ENCODE results near the gene RAC2. TPM values are rescaled to one million over a fixed set of nuclear protein-coding genes. Genes with fewer than 3 reads are reported as not detected.

The RAC2 gene
- total RNA-seq, 1 donor from 2014 or later, result 6.3 TPM

DNA sequence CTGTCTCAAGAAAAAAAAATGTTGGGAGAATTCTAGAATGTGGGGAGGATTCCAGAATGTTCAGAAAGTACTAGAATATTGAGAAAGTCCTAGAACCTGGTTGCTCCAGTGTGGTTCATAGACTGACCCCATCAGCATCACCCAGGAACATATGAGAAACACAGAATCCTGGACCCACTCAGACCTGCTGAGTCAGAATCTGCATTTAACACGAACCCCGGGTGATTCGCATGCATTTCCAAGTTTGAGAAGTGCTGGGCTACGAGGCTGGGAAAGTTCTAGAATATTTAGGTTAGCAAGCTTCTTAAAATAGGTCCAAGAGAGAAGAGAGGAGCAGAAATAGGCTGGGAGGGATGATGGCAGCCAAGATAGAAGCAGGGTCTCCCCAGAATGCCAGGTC lies 62.4 kb downstream of the RAC2 start:
- no peak for DNase-seq (ENCODE audit: low read depth)
- no peak for FAIRE-seq
- peaks cover 4% of the 10 kb centered on the region for H3K36me3 ChIP-seq (ENCODE audit: control insufficient read depth, insufficient read depth, low read length)
- TF ChIP-seq, protein P1, sequence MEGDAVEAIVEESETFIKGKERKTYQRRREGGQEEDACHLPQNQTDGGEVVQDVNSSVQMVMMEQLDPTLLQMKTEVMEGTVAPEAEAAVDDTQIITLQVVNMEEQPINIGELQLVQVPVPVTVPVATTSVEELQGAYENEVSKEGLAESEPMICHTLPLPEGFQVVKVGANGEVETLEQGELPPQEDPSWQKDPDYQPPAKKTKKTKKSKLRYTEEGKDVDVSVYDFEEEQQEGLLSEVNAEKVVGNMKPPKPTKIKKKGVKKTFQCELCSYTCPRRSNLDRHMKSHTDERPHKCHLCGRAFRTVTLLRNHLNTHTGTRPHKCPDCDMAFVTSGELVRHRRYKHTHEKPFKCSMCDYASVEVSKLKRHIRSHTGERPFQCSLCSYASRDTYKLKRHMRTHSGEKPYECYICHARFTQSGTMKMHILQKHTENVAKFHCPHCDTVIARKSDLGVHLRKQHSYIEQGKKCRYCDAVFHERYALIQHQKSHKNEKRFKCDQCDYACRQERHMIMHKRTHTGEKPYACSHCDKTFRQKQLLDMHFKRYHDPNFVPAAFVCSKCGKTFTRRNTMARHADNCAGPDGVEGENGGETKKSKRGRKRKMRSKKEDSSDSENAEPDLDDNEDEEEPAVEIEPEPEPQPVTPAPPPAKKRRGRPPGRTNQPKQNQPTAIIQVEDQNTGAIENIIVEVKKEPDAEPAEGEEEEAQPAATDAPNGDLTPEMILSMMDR (IDR thresholded peaks at IDR 0.05; ENCODE audit: insufficient read depth, low read length, severe bottlenecking), result no peak
- no peak overlapping the region for H3K4me3 ChIP-seq (ENCODE audit: low read depth, low read length)
- H3K27me3 ChIP-seq (ENCODE audit: control insufficient read depth, insufficient read depth, low read length), result no peaks in the 10 kb centered on the region

DNA sequence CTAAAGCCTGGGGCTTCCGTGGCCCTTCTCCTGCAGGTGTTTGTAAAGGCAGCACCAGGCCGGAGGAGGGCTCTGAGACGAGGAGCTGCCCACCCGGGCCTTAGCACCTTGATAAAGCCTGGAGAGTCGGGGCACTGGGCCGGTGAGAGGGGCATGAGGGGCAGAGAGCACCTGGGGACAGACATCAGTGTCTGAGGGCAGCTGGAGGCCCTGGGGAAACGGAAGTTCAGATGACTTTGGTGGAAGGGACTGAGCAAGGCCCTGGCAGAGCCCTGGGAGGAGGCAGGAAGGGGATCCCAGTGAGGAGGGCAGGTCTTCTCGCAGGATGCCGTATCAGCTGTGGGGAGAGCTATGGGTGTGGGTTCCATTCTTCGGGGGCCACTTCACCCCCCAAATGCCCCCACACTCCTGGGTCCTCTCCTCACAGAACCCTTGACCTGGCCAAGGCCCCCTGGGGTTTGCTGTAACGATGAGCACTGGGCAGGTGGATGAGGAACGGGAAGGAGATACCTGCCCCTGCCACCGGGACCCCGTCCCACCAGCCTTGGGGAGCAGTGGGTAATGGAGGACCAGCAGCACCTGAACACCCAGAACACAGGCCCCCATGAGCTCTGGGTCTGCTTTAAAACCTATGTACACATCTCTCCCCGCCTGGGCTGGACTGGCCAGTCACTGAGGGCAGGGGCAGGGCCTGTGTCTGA lies 63.4 kb downstream of the RAC2 start:
- TF ChIP-seq, protein P1 (IDR thresholded peaks at IDR 0.05; ENCODE audit: insufficient read depth, low read length, severe bottlenecking), result no peak
- H3K27me3 ChIP-seq (ENCODE audit: control insufficient read depth, insufficient read depth, low read length), result no peaks in the 10 kb centered on the region
- FAIRE-seq (no peak), DNase-seq (ENCODE audit: low read depth) (no peak)
- no peak overlapping the region for H3K4me3 ChIP-seq (ENCODE audit: low read depth, low read length)
- peaks cover 4% of the 10 kb centered on the region for H3K36me3 ChIP-seq (ENCODE audit: control insufficient read depth, insufficient read depth, low read length)

DNA sequence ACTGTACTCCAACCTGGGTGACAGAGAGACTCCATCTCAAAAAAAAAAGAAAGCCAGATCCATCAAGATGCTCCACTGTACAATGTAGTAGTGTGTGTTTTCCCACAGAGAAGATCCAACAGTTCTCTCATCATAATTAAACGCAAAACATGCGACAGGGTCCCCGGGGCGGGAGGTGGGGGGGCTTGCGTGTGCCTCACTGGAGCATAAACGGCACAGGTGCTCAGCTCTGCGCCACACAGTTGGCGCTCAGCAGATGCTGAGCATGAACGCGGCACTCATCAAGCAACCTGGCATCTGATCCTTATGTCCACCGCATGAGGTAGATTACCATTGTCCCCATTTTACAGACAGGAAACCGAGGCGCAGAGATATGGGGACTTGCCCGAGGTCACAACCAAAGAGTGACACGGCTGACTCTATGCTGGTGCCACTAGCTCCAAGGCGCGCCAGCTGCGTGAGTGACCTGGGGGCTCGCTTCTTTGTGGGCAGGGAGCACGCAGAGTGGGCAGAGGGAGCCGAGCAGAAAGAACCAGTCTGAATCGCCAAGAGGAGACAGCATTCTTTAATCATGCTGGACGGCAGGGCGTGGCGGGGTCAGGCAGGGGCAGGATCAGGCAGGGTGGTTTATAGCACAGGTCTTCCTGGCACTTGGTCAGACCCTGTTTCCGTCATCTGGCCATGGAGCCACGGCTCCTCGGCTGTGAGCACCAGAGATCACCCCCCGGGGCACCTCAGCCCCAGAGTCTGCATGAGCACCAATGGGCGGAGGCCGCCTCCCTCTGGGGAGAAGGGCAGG lies 64.2 kb downstream of the RAC2 start:
- FAIRE-seq (no peak), DNase-seq (ENCODE audit: low read depth) (no peak)
- H3K27me3 ChIP-seq (ENCODE audit: control insufficient read depth, insufficient read depth, low read length), result no peaks in the 10 kb centered on the region
- peaks cover 4% of the 10 kb centered on the region for H3K36me3 ChIP-seq (ENCODE audit: control insufficient read depth, insufficient read depth, low read length)
- TF ChIP-seq, protein P1 (IDR thresholded peaks at IDR 0.05; ENCODE audit: insufficient read depth, low read length, severe bottlenecking), result no peak
- H3K4me3 ChIP-seq (ENCODE audit: low read depth, low read length), result no peak overlapping the region

DNA sequence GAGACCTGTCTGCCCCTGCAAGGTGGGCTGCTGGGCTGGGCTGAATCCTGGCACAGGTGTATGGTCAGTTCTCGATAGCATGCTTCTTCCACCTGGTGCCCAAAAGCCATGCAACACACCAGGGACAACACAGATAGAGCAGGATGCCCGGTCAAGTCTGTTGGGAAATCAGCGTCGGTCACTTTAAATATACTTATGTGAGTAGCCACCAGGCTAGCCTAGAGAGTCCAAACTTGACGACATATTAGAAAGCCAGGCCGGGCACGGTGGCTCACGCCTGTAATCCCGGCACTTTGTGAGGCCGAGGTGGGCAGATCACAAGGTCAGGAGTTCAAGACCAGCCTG lies 65.0 kb downstream of the RAC2 start:
- Histone ChIP-seq H3K27me3 (ENCODE audit: control insufficient read depth, insufficient read depth, low read length) (no peaks in the 10 kb centered on the region), H3K4me3 (ENCODE audit: low read depth, low read length) (no peak overlapping the region), H3K36me3 (ENCODE audit: control insufficient read depth, insufficient read depth, low read length) (peaks cover 4% of the 10 kb centered on the region)
- DNase-seq (ENCODE audit: low read depth) (no peak), FAIRE-seq (no peak)
- TF ChIP-seq, protein P1 (IDR thresholded peaks at IDR 0.05; ENCODE audit: insufficient read depth, low read length, severe bottlenecking), result no peak

DNA sequence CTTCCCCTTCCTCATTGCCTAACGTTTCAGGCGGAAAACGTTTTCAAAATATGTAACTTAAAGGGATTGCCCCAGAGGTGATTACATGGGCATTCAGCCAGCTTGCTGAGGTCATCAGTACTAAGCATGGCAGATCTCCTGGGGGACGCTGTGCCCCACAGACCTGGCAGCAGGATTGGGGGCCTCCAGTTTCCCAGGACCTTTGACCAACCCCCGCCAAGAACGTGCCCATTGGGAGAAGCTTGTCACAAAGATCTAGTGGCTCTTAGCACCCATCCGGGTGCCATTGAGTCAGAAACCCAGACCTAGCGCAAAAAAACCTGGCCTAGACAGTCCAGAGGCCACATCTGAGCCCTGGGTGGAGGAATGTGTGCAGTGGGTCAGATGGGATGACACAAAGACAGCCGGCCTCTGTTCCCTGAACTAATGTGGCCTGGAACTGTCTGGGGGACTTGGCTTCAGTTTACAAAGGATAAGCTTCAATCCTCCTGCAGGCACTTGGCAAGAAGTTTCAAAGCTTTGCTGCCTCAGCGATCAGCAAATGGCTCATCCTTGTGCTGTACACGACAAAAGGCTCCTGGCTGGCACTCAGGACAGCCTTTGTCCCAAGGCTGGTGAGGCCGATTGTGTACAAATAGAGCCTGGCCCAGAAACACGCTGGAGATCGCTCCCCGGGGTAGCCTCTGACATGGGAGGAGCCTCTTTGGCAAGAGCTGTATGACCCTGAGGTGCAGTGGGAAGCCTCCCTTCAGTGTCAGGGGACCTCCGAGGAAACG lies 65.5 kb downstream of the RAC2 start:
- FAIRE-seq (no peak), DNase-seq (ENCODE audit: low read depth) (peak; percentile 70)
- H3K36me3 ChIP-seq (ENCODE audit: control insufficient read depth, insufficient read depth, low read length), result peaks cover 4% of the 10 kb centered on the region
- no peak overlapping the region for H3K4me3 ChIP-seq (ENCODE audit: low read depth, low read length)
- no peaks in the 10 kb centered on the region for H3K27me3 ChIP-seq (ENCODE audit: control insufficient read depth, insufficient read depth, low read length)
- TF ChIP-seq, protein P1 (IDR thresholded peaks at IDR 0.05; ENCODE audit: insufficient read depth, low read length, severe bottlenecking), result no peak
